Prostate gland (tissue), 2 donors: ENCODE results near the gene OR7A10. TPM values are rescaled to one million over a fixed set of nuclear protein-coding genes. Genes with fewer than 3 reads are reported as not detected.
"Not testable (repeated sequence)": the region's sequence is repeated elsewhere in the genome, so short reads cannot be mapped to it uniquely, and the experiment has no call there.

Source experiments
- DNase-seq: peaks from one replicate; pipeline ENCODE4 v3.0.0-alpha.2; 2019; ENCODE audit warnings: low spot score
- H3K27ac ChIP-seq, 2 donors: fragments of 200-600 bp; sonication (generic); 2 replicates each; pipeline ENCODE4 v1.5.1; 2017 to 2019
- H3K27me3 ChIP-seq: fragments of 200-600 bp; sonication (generic); replicated peaks from 2 replicates; pipeline ENCODE4 v1.5.1; 2019; ENCODE audit not compliant: insufficient read depth
- H3K36me3 ChIP-seq, 2 donors: fragments of 200-600 bp; sonication (generic); 1 replicate in 1 of 2; 2 replicates in 1 of 2; pipeline versions ENCODE4 v1.5.1 to v1.8.1; 2017 to 2019
- H3K4me1 ChIP-seq: fragments of 200-600 bp; sonication (generic); replicated peaks from 2 replicates; pipeline ENCODE4 v1.5.1; 2019
- H3K4me3 ChIP-seq, 2 donors: fragments of 200-600 bp; sonication (generic); 2 replicates each; pipeline ENCODE4 v1.5.1; 2017 to 2019
- H3K9me3 ChIP-seq: fragments of 200-600 bp; sonication (generic); 2 replicates; pipeline ENCODE4 v1.5.1; 2017
- CTCF ChIP-seq, 4 experiments: fragments of 200-600 bp in 2 of 4; fragments of 450-650 bp in 2 of 4; sonication (generic) in 2 of 4; IDR thresholded peaks; 1 replicate in 3 of 4; 2 replicates in 1 of 4; pipeline ENCODE4 v1.5.1; 2016 to 2019; ENCODE audit warnings: antibody characterized with exemption in 4 of 4, mild to moderate bottlenecking in 2 of 4, moderate library complexity in 2 of 4
- POLR2A ChIP-seq: fragments of 450-650 bp; IDR thresholded peaks from one replicate; pipeline ENCODE4 v1.6.1; 2016; ENCODE audit warnings: antibody characterized with exemption, mild to moderate bottlenecking
- POLR2AphosphoS5 ChIP-seq: sonication (generic); formaldehyde crosslinking; IDR thresholded peaks from one replicate; pipeline ENCODE4 v1.6.1; 2017; ENCODE audit warnings: antibody characterized with exemption
- WGBS: methylation state at CpG from one replicate; pipeline ENCODE4 v1.1.5; 2018; 5-methylcytosine and 5-hydroxymethylcytosine counted together
- intact Hi-C: fragments of 100-400 bp; cut with DNase I; formaldehyde crosslinking; loops from one replicate; pipeline ENCODE4 v1.14.2; 2022
- small RNA-seq, 2 donors: library from RNA; depleted of rRNA; stranded (forward); fragments of <200 nt; gene quantifications; one replicate each; pipeline ENCODE3, GENCODE V24; 2016
- total RNA-seq, 2 donors: library from RNA; depleted of rRNA; stranded (reverse); fragments of >200 nt; gene quantifications; one replicate each; pipeline ENCODE4 v1.1.0, GENCODE V29; 2016

The OR7A10 gene
- total RNA-seq, 2 donors from 2014 or later, result not detected

GRCh38 chr19:14798760-14799159 lies 50.0 kb downstream of the OR7A10 start:
- H3K27me3 ChIP-seq, result no peaks in the 10 kb centered on the region
- H3K27ac ChIP-seq, result no peak overlapping the region
- DNase-seq, result no peak
- no peaks in the 10 kb centered on the region for H3K4me1 ChIP-seq
- 76% methylated on average over 5 of the region's 5 CpGs for WGBS
- TF ChIP-seq POLR2A, result no peak
- TF ChIP-seq POLR2AphosphoS5, result no peak
- TF ChIP-seq CTCF (IDR thresholded peaks at IDR 0.05), result no peak
- intact Hi-C loops, result no loop called here
- no peaks in the 10 kb centered on the region for H3K36me3 ChIP-seq
- no peaks in the 10 kb centered on the region for H3K9me3 ChIP-seq
- no peak overlapping the region for H3K4me3 ChIP-seq

GRCh38 chr19:14796021-14796420 lies 52.7 kb downstream of the OR7A10 start:
- H3K36me3 ChIP-seq, result no peaks in the 10 kb centered on the region
- intact Hi-C loops, result no loop called here
- H3K9me3 ChIP-seq, result no peaks in the 10 kb centered on the region
- H3K27ac ChIP-seq, result no peak overlapping the region
- no peak overlapping the region for H3K4me3 ChIP-seq
- no peak for TF ChIP-seq CTCF (IDR thresholded peaks at IDR 0.05)
- TF ChIP-seq POLR2A, result no peak
- no peak for TF ChIP-seq POLR2AphosphoS5
- no peak for DNase-seq
- no peaks in the 10 kb centered on the region for H3K4me1 ChIP-seq
- 93% methylated on average over 11 of the region's 11 CpGs for WGBS
- no peaks in the 10 kb centered on the region for H3K27me3 ChIP-seq

- Histone ChIP-seq H3K27me3 (no peaks in the 10 kb centered on the region), H3K9me3 (no peaks in the 10 kb centered on the region), H3K36me3 (no peaks in the 10 kb centered on the region), H3K4me1 (no peaks in the 10 kb centered on the region), H3K27ac (no peak overlapping the region), H3K4me3 (no peak overlapping the region)
- DNase-seq, result no peak
- WGBS, result 83% methylated on average over 5 of the region's 5 CpGs
- intact Hi-C loops, result no loop called here
- TF ChIP-seq POLR2A, result no peak
- no peak for TF ChIP-seq CTCF (IDR thresholded peaks at IDR 0.05)
- TF ChIP-seq POLR2AphosphoS5, result no peak
Measured at GRCh38 chr19:14795078-14795721, 53.5 kb downstream of the OR7A10 start.

- H3K4me1 ChIP-seq, H3K27me3 ChIP-seq, DNase-seq, H3K9me3 ChIP-seq, H3K27ac ChIP-seq, intact Hi-C loops, H3K36me3 ChIP-seq, H3K4me3 ChIP-seq: not testable (repeated sequence)
- 68% methylated on average over 6 of the region's 6 CpGs for WGBS
Measured at GRCh38 chr19:14792250-14792649, 56.5 kb downstream of the OR7A10 start.

Small RNA genes within 50 kb of the gene (small RNA-seq; reads per million reads assigned to genes)
- gene AC005255.1, result 0 reads per million in 2 donors
- gene OR7A18P, result 0 reads per million in 2 donors

Other genes with a start within 250 kb of the OR7A10 start
- under 1 TPM; 0.27 to 0.80 TPM for gene ADGRE3, start 174.1 kb downstream of the OR7A10 start, total RNA-seq
- 10 to 100 TPM; 26.6 to 39.8 TPM for gene ZNF333, start 158.9 kb downstream of the OR7A10 start, total RNA-seq
- gene ADGRE2, start 70.4 kb downstream of the OR7A10 start, total RNA-seq, result 1 to 10 TPM; 3.6 to 4.9 TPM
- 1 to 10 TPM in 1 of 2 donors, under 1 TPM in 1; 0.57 to 1.4 TPM for gene OR7A5, start 13.7 kb downstream of the OR7A10 start, total RNA-seq
- gene OR7C1, start 13.7 kb downstream of the OR7A10 start, total RNA-seq, result 1 to 10 TPM; 3.2 to 5.1 TPM
- gene OR7A17, start 37.2 kb upstream of the OR7A10 start, total RNA-seq, result not detected
- gene OR7C2, start 92.6 kb upstream of the OR7A10 start, total RNA-seq, result not detected
- 100 to 1,000 TPM in 1 of 2 donors, under 1 TPM in 1; 0.41 to 255 TPM for gene SLC1A6, start 130.9 kb upstream of the OR7A10 start, total RNA-seq
- gene CASP14, start 200.6 kb upstream of the OR7A10 start, total RNA-seq, result under 1 TPM; 0.09 to 0.51 TPM
- gene OR1I1, start 233.3 kb upstream of the OR7A10 start, total RNA-seq, result not detected